ENCODE measurements around the gene PDE3B. TPM values are rescaled to one million over a fixed set of nuclear protein-coding genes. Genes with fewer than 3 reads are reported as not detected.

PDE3B gene
- total RNA-seq, 6 donors from 2014 or later: 19.3 to 62.7 (median 25.2) TPM

GRCh38 chr11:14637868-14638409, 5.7 kb upstream of the PDE3B start:
- 82 to 86% methylated on average over 5 of the region's 5 CpGs for WGBS, 2 donors
- Histone ChIP-seq H3K9me3 (no peaks in the 10 kb centered on the region), H3K27me3 (no peaks in the 10 kb centered on the region), H3K36me3 (no peaks in the 10 kb centered on the region), H3K4me3 (no peak overlapping the region), H3K27ac (no peak overlapping the region), H3K4me1 (peaks cover 8 to 29% (median 15%) of the 10 kb centered on the region in 4 donors)
- ATAC-seq (ENCODE audit: low FRiP score in 2 of 2) (no peak), DNase-seq (no peak)
- TF ChIP-seq POLR2A (IDR thresholded peaks at IDR 0.05) (no peak), EP300 (IDR thresholded peaks at IDR 0.05) (no peak), POLR2AphosphoS5 (IDR thresholded peaks at IDR 0.05) (no peak), CTCF (IDR thresholded peaks at IDR 0.05) (no peak)

DNA sequence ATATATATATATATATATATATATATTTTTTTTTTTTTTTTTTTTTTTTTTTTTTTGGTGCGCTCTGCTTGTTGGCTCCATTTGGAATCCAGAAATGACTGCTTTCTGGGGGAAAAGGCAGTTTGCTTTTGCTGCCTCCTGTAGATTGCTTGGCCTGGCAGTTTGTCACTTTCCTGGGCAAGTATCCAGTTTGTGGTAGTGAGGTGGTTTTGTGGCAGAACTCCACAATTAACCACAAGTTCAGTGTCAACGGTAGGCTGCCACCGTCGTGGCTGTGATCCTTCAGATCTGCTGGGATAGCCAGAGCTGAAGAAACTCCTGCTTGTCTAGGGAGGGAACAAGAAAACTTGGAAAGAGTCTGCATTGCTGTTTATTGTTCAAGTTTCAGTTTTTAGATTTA, 5.0 kb upstream of the PDE3B start:
- DNase-seq: peak in 1 of 2 donors; percentile 22
- Histone ChIP-seq H3K27ac (no peak overlapping the region), H3K27me3 (no peaks in the 10 kb centered on the region), H3K9me3 (no peaks in the 10 kb centered on the region), H3K4me1 (peaks cover 11 to 34% (median 19%) of the 10 kb centered on the region in 4 donors), H3K4me3 (no peak overlapping the region), H3K36me3 (no peaks in the 10 kb centered on the region)
- no peak for ATAC-seq (ENCODE audit: low FRiP score in 2 of 2)
- TF ChIP-seq EP300 (IDR thresholded peaks at IDR 0.05): no peak
- no peak for TF ChIP-seq POLR2AphosphoS5 (IDR thresholded peaks at IDR 0.05)
- TF ChIP-seq CTCF (IDR thresholded peaks at IDR 0.05): no peak
- TF ChIP-seq POLR2A (IDR thresholded peaks at IDR 0.05): no peak
- WGBS, 2 donors: 23 to 48% methylated on average over 3 to 4 of the region's 4 CpGs

DNA sequence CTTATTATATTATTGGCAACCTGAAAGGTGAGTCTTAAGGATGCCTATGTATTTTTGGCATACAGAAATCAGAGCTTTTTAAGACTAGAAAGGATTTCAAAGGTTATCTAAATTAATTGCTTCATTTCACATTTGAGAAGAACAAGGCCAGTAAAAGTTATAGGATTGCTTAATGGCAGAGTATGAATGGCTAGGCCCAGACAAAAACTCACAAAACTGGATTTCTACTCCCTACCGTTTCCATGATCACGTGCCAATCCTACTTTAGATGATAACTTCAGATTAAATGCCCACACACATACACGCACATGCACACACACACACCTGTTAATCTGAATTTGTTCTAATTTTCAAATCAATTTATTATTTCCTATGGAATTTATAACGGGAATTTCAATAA, 1.8 kb upstream of the PDE3B start:
- no peak for DNase-seq
- Histone ChIP-seq H3K36me3 (no peaks in the 10 kb centered on the region), H3K27me3 (no peaks in the 10 kb centered on the region), H3K9me3 (no peaks in the 10 kb centered on the region), H3K27ac (peak overlapping the region in 1 of 4 donors; percentile 19), H3K4me1 (peaks cover 7 to 19% (median 15%) of the 10 kb centered on the region in 4 donors), H3K4me3 (no peak overlapping the region)
- TF ChIP-seq CTCF (IDR thresholded peaks at IDR 0.05): no peak
- TF ChIP-seq POLR2A (IDR thresholded peaks at IDR 0.05): no peak
- no peak for TF ChIP-seq POLR2AphosphoS5 (IDR thresholded peaks at IDR 0.05)
- no peak for TF ChIP-seq EP300 (IDR thresholded peaks at IDR 0.05)
- no peak for ATAC-seq (ENCODE audit: low FRiP score in 2 of 2)
- WGBS, 2 donors: 65 to 81% methylated on average over 4 of the region's 4 CpGs

DNA sequence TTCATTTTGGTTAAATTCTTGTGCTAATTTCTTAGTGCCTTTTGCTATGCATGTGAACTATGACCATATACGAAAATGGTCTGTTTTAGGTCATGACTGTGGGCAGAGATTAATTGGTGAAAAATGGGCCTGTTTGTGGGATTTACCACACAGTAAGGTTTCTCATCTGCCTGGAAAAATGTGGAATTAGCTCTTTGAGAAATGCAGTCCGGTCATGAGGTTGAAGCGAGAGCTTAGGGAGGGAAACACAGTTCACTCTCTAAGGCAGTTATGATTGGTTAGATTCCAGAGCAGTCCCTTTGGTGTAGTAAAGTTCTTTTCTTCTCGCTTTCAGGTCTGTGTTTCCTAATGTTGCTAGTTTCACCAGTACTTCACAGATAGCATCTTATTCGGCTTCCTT, 1.2 kb upstream of the PDE3B start:
- Histone ChIP-seq H3K4me3 (peak overlapping the region in 2 of 4 donors; percentile 85 to 91), H3K27ac (peak overlapping the region in 3 of 4 donors; percentile 14 to 97 (median 94)), H3K4me1 (peaks cover 7 to 19% (median 15%) of the 10 kb centered on the region in 4 donors), H3K9me3 (no peaks in the 10 kb centered on the region), H3K36me3 (no peaks in the 10 kb centered on the region), H3K27me3 (no peaks in the 10 kb centered on the region)
- 88 to 94% methylated on average over 5 of the region's 5 CpGs for WGBS, 2 donors
- no peak for DNase-seq
- ATAC-seq (ENCODE audit: low FRiP score in 2 of 2): no peak
- TF ChIP-seq CTCF (IDR thresholded peaks at IDR 0.05) (no peak), EP300 (IDR thresholded peaks at IDR 0.05) (no peak), POLR2AphosphoS5 (IDR thresholded peaks at IDR 0.05) (no peak), POLR2A (IDR thresholded peaks at IDR 0.05) (no peak)

Data from upper lobe of left lung (tissue), 6 donors.